Peyer's patch (tissue), 4 donors: Measurements from ENCODE around the gene UBAC1.

Source experiments
- CTCF ChIP-seq, 6 experiments: fragments of 450-650 bp in 4 of 6; fragments of 200-600 bp in 2 of 6; sonication (generic) in 1 of 6; IDR thresholded peaks; one replicate each; pipeline ENCODE4 v1.5.1; 2017 to 2019; ENCODE audit warnings: antibody characterized with exemption in 6 of 6, mild to moderate bottlenecking in 3 of 6, moderate library complexity in 1 of 6
- POLR2A ChIP-seq, 2 donors: fragments of 450-650 bp; IDR thresholded peaks; one replicate each; pipeline ENCODE4 v1.5.1; 2017; ENCODE audit warnings: antibody characterized with exemption in 2 of 2, mild to moderate bottlenecking in 2 of 2, moderate library complexity in 2 of 2

- TF ChIP-seq CTCF (IDR thresholded peaks at IDR 0.05) (no peak), POLR2A (IDR thresholded peaks at IDR 0.05) (no peak)
Observed at GRCh38 chr9:136010615-136011361, 49.6 kb upstream of the UBAC1 start.
